ENCODE results near the gene EMP1.

DNA sequence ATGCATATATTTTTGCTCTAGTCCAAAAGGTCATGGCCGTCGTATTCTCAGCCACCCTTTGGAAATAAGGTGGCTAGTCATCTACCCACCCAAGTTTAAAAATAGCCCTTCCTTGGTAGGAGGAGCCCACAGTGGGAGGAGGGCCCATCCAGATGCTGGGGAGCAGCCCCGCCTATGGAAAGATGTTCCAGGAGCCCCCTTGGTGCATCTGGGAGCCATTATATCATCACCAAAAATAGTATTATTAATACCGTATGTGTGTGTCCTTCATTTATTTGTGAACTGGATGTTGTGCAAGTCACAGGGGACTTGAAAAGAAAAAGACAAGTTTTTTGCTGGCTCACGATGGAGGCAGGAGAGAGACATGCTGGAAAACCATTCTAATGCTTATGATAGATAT, 34.0 kb downstream of the EMP1 start:
- TF ChIP-seq POLR2A (IDR thresholded peaks at IDR 0.05; ENCODE audit: low read depth, low read length) (no peak), POLR2AphosphoS5 (IDR thresholded peaks at IDR 0.05; ENCODE audit: low read depth, low read length) (no peak)

All from GM12892 (cell line).